Activated naive CD8-positive, alpha-beta T cell treated with anti-CD3 and anti-CD28 coated beads, Interleukin-2, amount 10 ng/mL, durations not matched to agents 7 days and 5 days (primary cell): Measurements from ENCODE around the gene SLC35F3. TPM values are rescaled to one million over a fixed set of nuclear protein-coding genes. Genes with fewer than 3 reads are reported as not detected.
"Not testable (repeated sequence)": the region's sequence is repeated elsewhere in the genome, so short reads cannot be mapped to it uniquely, and the experiment has no call there.

Experiments used
- ATAC-seq: fragments of 150-1000 bp; cut with Tn5 transposase; one replicate; pipeline ENCODE4 v1.10.0; 2021; ENCODE audit warnings: low read depth, moderate library complexity
- POLR2A ChIA-PET: fragments of 350-600 bp; sonication (Branson Sonifier 250); formaldehyde crosslinking; loops from one replicate; lab custom pipeline; 2021; ENCODE audit warnings: antibody characterized with exemption; lab: Charles Lee
- DNase-seq: peaks from one replicate; pipeline ENCODE4 v3.0.0; 2021
- H3K27ac Mint-ChIP-seq: one replicate; pipeline ENCODE4 v1.8.0; 2022; ENCODE audit warnings: mild to moderate bottlenecking, mixed read lengths
- H3K27me3 Mint-ChIP-seq: one replicate; pipeline ENCODE4 v1.8.0; 2022; ENCODE audit warnings: mild to moderate bottlenecking, moderate library complexity, mixed read lengths
- H3K36me3 Mint-ChIP-seq: one replicate; pipeline ENCODE4 v1.8.0; 2021; ENCODE audit warnings: mild to moderate bottlenecking, mixed read lengths
- H3K4me1 Mint-ChIP-seq: one replicate; pipeline ENCODE4 v1.8.0; 2021; ENCODE audit warnings: mixed read lengths
- H3K4me3 Mint-ChIP-seq: one replicate; pipeline ENCODE4 v1.8.0; 2022; ENCODE audit warnings: mild to moderate bottlenecking, moderate library complexity, mixed read lengths
- H3K9me3 Mint-ChIP-seq: one replicate; pipeline ENCODE4 v1.8.0; 2021; ENCODE audit warnings: mixed read lengths
- total RNA-seq, 2 experiments: library from RNA; stranded (reverse); gene quantifications; one replicate each; pipeline ENCODE4 v1.2.3, GENCODE V29; 2021

The SLC35F3 gene
- total RNA-seq, 2 experiments from 2014 or later = 33.8 to 36.4 TPM

DNA sequence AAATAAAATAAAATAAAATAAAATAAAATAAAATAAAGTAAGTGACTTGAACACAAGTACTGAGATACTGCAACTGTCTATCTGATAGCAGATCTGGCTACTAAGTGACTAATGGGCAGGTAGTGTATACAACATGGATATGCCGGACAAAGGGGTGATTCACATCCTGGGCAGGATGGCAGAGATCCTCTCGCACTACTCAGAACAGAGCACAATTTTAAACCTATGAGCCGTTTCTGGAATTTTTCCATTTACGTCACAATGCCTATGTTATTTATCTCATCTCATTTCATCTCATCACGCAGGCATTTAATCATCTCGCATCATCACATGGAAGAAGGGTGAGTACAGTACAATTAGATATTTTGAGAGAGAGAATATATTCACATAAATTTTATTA is 235.5 kb downstream of the SLC35F3 start:
- no peak overlapping the region for H3K27ac Mint-ChIP-seq
- ATAC-seq = no peak
- no peaks in the 10 kb centered on the region for H3K4me1 Mint-ChIP-seq
- H3K27me3 Mint-ChIP-seq = peaks cover 37% of the 10 kb centered on the region
- no peaks in the 10 kb centered on the region for H3K9me3 Mint-ChIP-seq
- DNase-seq = no peak
- no peak overlapping the region for H3K4me3 Mint-ChIP-seq
- H3K36me3 Mint-ChIP-seq = no peaks in the 10 kb centered on the region
- POLR2A ChIA-PET = no interaction called here

DNA sequence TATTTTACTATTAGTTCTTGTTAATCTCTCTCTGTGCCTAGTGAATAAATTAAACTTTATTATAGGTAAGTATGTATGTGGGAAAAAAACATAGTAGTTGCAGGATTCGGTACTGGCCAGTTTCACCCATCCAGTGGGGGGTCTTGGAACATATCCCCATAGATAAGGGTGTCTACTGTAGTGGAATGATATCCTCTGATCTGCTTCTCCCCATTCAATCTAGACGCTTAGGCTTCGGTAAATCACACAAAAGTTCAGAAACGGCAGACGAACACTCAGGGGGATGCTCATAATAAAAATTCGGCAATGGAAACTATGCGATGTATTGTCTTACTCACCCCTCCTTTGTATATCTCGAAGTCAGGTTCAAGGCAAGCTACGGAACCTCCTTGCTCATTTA is 235.9 kb downstream of the SLC35F3 start:
- Mint-ChIP-seq H3K27ac (no peak overlapping the region), H3K4me3 (no peak overlapping the region), H3K36me3 (no peaks in the 10 kb centered on the region), H3K4me1 (no peaks in the 10 kb centered on the region), H3K9me3 (no peaks in the 10 kb centered on the region), H3K27me3 (peaks cover 41% of the 10 kb centered on the region)
- no peak for ATAC-seq
- POLR2A ChIA-PET = no interaction called here
- DNase-seq = no peak

DNA sequence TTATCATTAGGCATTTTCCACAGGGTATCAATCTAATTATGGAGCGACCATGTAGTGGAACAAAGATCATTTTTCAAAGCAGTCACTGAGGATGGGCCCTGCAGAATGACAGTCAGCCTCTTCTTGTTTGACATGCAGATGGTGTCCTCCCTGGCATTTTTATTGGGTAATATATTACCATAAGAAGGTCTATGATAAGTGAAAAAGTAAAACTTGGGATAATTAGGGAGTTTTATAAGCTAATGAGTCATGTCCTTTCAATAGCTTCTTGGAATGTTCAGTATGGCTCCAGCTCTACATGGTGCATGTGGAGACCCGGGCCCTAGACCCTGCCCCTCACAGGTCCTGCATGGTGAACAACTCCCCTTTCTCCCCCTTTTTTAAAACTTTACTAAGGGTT is 236.5 kb downstream of the SLC35F3 start:
- H3K4me1 Mint-ChIP-seq = no peaks in the 10 kb centered on the region
- POLR2A ChIA-PET = no interaction called here
- no peaks in the 10 kb centered on the region for H3K9me3 Mint-ChIP-seq
- H3K27me3 Mint-ChIP-seq = peaks cover 46% of the 10 kb centered on the region
- ATAC-seq (no peak), DNase-seq (no peak)
- H3K36me3 Mint-ChIP-seq = no peaks in the 10 kb centered on the region
- H3K27ac Mint-ChIP-seq = no peak overlapping the region
- H3K4me3 Mint-ChIP-seq = no peak overlapping the region

DNA sequence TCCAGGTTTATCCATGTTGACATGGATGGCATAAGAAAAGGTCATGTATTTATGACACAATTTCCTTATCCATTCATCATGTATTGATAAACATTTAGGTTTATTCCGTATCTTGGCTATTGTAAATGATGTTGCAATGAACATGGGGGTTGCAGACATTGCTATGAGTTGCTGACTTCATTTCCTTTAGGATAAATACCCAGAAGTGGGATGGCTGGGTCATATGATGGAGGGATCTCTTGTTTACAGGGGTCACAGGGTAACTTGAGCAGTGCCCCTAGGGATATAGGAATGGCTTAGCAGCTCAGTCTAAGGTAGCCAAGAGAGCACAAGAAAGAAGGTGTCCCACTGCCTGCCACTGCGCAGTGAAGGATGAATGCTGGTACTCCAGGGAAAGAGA is 239.2 kb downstream of the SLC35F3 start:
- Mint-ChIP-seq H3K27me3 (peaks cover 55% of the 10 kb centered on the region), H3K9me3 (peaks cover 9% of the 10 kb centered on the region), H3K4me1 (no peaks in the 10 kb centered on the region), H3K27ac (no peak overlapping the region), H3K36me3 (no peaks in the 10 kb centered on the region), H3K4me3 (no peak overlapping the region)
- DNase-seq = no peak
- POLR2A ChIA-PET = no interaction called here
- no peak for ATAC-seq

DNA sequence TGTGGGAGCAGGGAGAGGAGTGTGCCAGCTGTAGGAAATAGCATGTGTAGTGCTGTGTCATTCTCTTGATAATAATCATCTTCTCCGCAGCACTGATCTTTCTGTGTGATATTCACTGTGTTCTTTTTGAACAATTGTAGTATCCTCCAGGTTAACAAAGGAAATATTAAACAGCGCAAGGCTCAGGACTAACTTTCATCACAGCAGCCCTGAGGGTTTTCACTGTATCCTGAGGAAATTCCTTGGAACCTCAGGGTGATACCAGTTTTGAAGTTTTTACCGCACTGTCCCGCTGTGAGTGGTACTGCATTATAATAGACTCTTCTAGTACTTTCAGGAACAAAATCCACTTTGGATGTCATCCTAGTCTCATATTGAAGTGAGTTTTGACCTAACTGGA is 240.4 kb downstream of the SLC35F3 start:
- ATAC-seq (no peak), DNase-seq (no peak)
- Mint-ChIP-seq H3K36me3 (no peaks in the 10 kb centered on the region), H3K4me3 (no peak overlapping the region), H3K4me1 (no peaks in the 10 kb centered on the region), H3K9me3 (peaks cover 10% of the 10 kb centered on the region), H3K27ac (no peak overlapping the region), H3K27me3 (peaks cover 60% of the 10 kb centered on the region)
- POLR2A ChIA-PET = no interaction called here

DNA sequence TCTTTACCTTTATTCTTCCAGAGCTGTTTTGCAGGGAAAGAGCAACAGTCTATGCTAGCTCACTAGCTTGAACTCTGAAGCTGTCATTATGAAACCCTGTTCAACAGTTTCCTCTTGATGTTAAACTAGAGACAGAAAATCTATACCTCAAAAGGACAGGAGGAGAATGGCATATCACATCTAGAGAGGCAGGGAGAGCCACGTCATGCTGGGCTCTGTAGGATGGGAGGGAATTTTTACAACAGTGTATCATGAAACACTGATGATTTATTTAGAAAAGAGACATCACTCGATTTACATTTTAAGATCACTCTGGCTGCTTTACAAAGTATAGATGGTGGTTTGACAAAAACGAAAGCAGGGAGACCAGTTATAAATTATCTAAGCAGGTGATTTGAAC is 243.9 kb downstream of the SLC35F3 start:
- no peak for DNase-seq
- peaks cover 10% of the 10 kb centered on the region for H3K9me3 Mint-ChIP-seq
- no peak overlapping the region for H3K27ac Mint-ChIP-seq
- POLR2A ChIA-PET = no interaction called here
- H3K4me3 Mint-ChIP-seq = no peak overlapping the region
- ATAC-seq = no peak
- H3K36me3 Mint-ChIP-seq = no peaks in the 10 kb centered on the region
- H3K27me3 Mint-ChIP-seq = peaks cover 61% of the 10 kb centered on the region
- no peaks in the 10 kb centered on the region for H3K4me1 Mint-ChIP-seq

DNA sequence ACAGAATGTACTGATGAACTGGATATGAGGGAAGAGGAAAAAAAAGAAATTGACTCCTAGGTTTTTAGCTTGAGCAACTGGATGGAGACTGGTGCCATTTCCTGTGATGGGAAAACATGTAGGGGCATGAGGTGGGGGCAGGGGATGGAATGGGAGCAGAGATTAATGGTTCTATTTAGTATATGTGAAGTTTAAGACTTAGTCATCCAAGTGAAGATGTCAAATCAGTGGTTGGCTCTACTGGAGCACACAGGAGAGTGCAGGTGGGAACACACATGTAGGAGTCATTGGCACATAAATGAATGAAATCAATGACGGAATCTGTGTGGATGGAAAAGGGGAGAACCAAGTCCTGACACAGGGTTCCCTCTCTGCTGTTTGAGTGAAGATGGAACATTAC is 244.3 kb downstream of the SLC35F3 start:
- H3K27me3 Mint-ChIP-seq = peaks cover 57% of the 10 kb centered on the region
- POLR2A ChIA-PET = no interaction called here
- ATAC-seq (no peak), DNase-seq (no peak)
- no peak overlapping the region for H3K4me3 Mint-ChIP-seq
- H3K4me1 Mint-ChIP-seq = no peaks in the 10 kb centered on the region
- H3K36me3 Mint-ChIP-seq = no peaks in the 10 kb centered on the region
- H3K27ac Mint-ChIP-seq = no peak overlapping the region
- H3K9me3 Mint-ChIP-seq = peaks cover 10% of the 10 kb centered on the region

DNA sequence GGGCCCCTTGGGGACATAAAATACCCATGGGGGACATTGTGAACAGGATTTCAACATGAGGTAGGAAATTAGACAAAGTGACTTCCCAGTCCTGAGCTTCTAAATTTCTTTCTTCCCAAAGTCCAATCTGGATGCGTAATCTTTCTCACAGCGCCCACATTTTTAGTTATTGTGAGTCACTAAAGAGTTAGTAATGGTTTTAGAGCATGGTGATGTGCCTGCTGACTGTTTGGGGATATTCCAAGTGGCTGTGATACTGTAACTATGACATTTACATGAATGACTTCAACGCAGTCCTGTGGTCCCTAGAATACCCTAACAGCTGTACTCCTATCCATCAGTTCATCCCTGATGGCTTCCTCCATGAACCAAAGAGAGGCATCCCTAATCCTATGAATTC is 244.7 kb downstream of the SLC35F3 start:
- POLR2A ChIA-PET = no interaction called here
- H3K4me1 Mint-ChIP-seq = no peaks in the 10 kb centered on the region
- H3K27ac Mint-ChIP-seq = no peak overlapping the region
- ATAC-seq (no peak), DNase-seq (no peak)
- peaks cover 10% of the 10 kb centered on the region for H3K9me3 Mint-ChIP-seq
- H3K27me3 Mint-ChIP-seq = peaks cover 56% of the 10 kb centered on the region
- no peak overlapping the region for H3K4me3 Mint-ChIP-seq
- H3K36me3 Mint-ChIP-seq = no peaks in the 10 kb centered on the region

DNA sequence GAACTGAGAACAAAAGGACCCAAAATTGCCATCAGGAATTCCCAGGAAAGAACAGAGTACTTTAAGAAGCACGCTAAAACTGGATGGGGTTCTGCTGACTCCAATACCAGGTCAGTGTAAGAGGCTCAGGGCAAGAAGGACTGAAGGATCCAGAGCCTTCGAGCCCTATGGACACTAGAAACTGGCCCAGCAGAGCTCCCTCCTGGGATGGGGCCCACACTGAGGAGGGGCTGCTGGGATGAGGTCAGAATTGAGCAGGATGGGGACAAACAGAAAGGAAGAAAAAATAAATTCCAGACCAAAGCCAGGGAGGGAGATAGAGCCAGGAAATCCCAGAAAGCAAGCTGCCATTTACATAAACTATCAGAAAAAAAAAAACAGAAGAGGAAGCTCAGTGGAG is 246.4 kb downstream of the SLC35F3 start:
- Mint-ChIP-seq H3K4me1 (no peaks in the 10 kb centered on the region), H3K27ac (no peak overlapping the region), H3K36me3 (no peaks in the 10 kb centered on the region), H3K27me3 (peaks cover 41% of the 10 kb centered on the region), H3K4me3 (no peak overlapping the region), H3K9me3 (peaks cover 10% of the 10 kb centered on the region)
- ATAC-seq = no peak
- no peak for DNase-seq
- POLR2A ChIA-PET = no interaction called here

DNA sequence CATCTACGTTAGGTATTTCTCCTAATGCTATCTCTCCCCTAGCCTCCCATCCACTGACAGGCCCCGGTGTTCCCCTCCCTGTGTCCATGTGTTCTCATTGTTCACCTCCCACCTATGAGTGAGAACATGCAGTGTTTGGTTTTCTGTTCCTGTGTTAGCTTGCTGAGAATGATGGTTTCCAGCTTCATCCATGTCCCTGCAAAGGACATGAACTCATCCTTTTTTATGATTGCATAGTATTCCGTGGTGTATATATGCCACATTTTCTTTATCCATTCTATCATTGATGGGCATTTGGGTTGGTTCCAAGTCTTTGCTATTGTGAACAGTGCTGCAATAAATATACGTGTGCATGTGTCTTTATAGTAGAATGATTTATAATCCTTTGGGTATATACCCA is 247.9 kb downstream of the SLC35F3 start:
- H3K36me3 Mint-ChIP-seq, H3K9me3 Mint-ChIP-seq, DNase-seq, ATAC-seq, POLR2A ChIA-PET, H3K4me3 Mint-ChIP-seq, H3K27ac Mint-ChIP-seq, H3K4me1 Mint-ChIP-seq: not testable (repeated sequence)
- peaks cover 29% of the 10 kb centered on the region for H3K27me3 Mint-ChIP-seq

DNA sequence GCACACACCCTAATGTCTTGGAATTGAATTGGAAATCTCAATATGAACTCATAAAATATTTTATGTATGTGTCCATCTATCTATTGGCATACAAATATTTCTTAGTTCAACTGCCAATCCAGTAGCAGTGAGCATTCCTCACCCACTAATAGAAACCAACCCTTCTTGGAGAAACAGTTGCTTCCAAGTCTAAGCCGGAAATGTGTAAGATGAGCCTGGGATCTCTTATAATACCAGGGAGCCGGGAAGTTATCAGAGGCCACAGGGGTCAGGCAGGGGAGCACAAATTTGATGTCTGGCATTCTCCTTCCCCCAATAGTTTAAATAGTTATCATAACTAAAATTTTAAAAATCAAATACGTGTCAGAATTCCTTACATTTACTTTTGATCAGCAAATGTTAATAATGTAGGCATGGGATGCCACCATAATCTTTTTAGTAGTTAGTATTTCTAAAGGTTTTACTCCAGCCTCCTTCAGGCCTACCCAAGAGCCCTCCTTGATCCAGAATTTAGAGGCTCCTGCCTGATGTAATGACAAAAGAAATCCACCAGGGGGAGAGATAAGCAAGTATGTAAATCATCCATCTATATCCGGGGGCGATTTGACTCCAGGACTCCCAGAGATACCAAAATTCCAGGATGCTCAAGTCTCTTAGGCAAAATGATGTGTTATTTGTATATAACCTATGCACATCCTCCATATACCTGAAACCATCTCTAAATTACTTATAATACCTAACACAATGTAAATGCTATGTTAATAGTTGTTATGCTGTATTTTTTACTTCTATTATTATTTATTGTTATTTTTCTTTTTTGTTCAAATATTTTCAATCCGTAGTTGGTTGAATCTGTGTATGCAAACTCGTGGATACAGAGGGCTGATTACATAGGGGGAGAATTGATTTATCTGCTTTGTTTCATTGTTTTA is 250.1 kb downstream of the SLC35F3 start:
- DNase-seq = no peak
- peak; percentile 74 for ATAC-seq
- Mint-ChIP-seq H3K9me3 (no peaks in the 10 kb centered on the region), H3K36me3 (no peaks in the 10 kb centered on the region), H3K27me3 (peaks cover 24% of the 10 kb centered on the region), H3K4me1 (no peaks in the 10 kb centered on the region), H3K4me3 (no peak overlapping the region), H3K27ac (no peak overlapping the region)
- POLR2A ChIA-PET = interaction anchor here (1.0 kb wide), 1 partner anchor 323 kb away, joined by 3 read pairs; no protein-coding TSS in a partner anchor

DNA sequence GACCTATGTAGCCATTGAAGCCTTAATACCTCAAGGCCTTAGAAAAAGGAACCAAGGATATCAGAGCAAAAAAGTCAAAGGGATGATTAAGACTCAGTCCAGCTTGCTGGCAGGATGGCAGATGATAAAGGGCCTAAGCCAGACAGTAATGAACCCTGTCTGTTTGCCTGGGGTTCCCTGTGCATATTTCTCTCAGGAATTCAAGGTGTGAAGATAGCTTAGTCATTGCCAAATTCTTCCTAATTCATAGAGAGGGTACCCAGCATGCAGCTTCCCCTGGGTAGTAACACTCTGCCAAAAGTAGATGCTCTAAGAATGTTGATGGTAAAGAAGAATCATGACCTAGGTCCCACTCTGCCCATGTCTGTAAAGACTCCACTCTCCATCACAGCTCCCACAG is 258.2 kb downstream of the SLC35F3 start:
- POLR2A ChIA-PET = interaction anchor here (0.6 to 1.9 kb wide), 2 partner anchors 8 to 314 kb away, joined by 3 to 7 read pairs; no protein-coding TSS in a partner anchor
- H3K36me3 Mint-ChIP-seq = peaks cover 20% of the 10 kb centered on the region
- ATAC-seq = no peak

DNA sequence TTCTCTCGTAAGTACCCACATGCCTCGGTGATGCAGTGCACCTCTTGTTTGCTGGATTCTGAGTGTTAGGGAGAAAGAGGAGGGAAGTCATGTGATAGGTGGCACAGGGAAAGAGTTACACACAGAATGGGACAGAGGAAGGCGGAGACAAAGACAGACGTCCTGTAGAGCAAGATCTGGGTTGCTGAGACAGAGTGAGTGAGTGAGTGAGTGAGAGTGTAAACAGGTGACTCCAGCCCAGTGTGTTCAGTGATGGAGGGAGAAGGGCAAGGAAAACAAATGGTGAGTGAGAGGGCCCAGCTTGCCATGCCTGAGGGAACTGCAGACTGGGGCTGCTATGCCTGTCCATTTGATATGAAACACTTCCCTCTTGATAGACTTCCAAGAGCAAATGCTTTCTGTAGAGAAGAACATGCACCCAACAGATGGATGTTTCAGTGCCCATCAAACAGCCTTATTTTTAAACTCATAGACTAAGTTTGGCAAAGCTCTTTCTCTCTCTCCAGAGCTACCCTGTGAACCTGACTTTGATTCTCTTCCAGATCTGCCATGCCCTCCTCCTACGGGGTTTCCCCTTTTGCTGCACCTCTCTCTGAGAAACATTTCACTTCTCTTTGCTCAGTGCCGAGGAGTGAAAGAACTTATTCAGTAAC is 258.9 kb downstream of the SLC35F3 start:
- Mint-ChIP-seq H3K36me3 (peaks cover 22% of the 10 kb centered on the region), H3K27me3 (peaks cover 8% of the 10 kb centered on the region), H3K27ac (peak overlapping the region; percentile 36), H3K4me3 (peak overlapping the region; percentile 39), H3K9me3 (peaks cover 10% of the 10 kb centered on the region), H3K4me1 (peaks cover 36% of the 10 kb centered on the region)
- ATAC-seq (peak; percentile 45), DNase-seq (no peak)
- POLR2A ChIA-PET = interaction anchor here (1.6 to 1.9 kb wide), 2 partner anchors 8 to 52 kb away, joined by 4 to 7 read pairs; no protein-coding TSS in a partner anchor

More for the DNA sequence above, 258.2 kb downstream of the SLC35F3 start:
- DNase-seq = no peak
- H3K4me1 Mint-ChIP-seq = peaks cover 35% of the 10 kb centered on the region
- peaks cover 10% of the 10 kb centered on the region for H3K9me3 Mint-ChIP-seq
- H3K27ac Mint-ChIP-seq = no peak overlapping the region
- no peak overlapping the region for H3K4me3 Mint-ChIP-seq
- peaks cover 13% of the 10 kb centered on the region for H3K27me3 Mint-ChIP-seq
